GM12878 (cell line): ENCODE results near the gene MTFMT. TPM values are rescaled to one million over a fixed set of nuclear protein-coding genes. Genes with fewer than 3 reads are reported as not detected.

Source experiments
- ATAC-seq: fragments of 200-7000 bp; cut with Tn5 transposase; 3 replicates; pipeline ENCODE4 v1.9.1; 2020; ENCODE audit warnings: mild to moderate bottlenecking, moderate library complexity
- BruUV-seq: library from RNA; stranded (reverse); fragments of 400-500 nt; replicated peaks from 2 replicates; lab custom pipeline; 2021; lab: Mats Ljungman, UMichigan
- CTCF ChIA-PET: fragments of 300-600 bp; sonication (Branson Sonifier 250); formaldehyde crosslinking; extraction: SDS; loops from one replicate; lab custom pipeline; 2021; ENCODE audit warnings: inconsistent platforms; lab: Yijun Ruan, JAX
- POLR2A ChIA-PET: fragments of 350-600 bp; formaldehyde crosslinking; extraction: SDS; loops from one replicate; lab custom pipeline; 2021; ENCODE audit warnings: inconsistent platforms; lab: Charles Lee
- RAD21 ChIA-PET: fragments of 300-600 bp; sonication (Branson Sonifier 250); formaldehyde crosslinking; loops from one replicate; lab custom pipeline; 2023; ENCODE audit warnings: antibody characterized with exemption; ENCODE audit not compliant: unreplicated experiment; lab: Charles Lee
- SMC1A ChIA-PET: fragments of 300-600 bp; sonication (Branson Sonifier 250); formaldehyde crosslinking; loops from one replicate; lab custom pipeline; 2023; ENCODE audit not compliant: unreplicated experiment, uncharacterized antibody; lab: Charles Lee
- DNase-seq: peaks from one replicate; pipeline ENCODE4 v3.0.0-alpha.2; 2011; ENCODE audit warnings: low read depth, low spot score
- FAIRE-seq: peaks from 3 replicates; lab custom pipeline; 2011; peaks lifted over from hg19 to GRCh38; lab: Jason Lieb, UNC
- H2AFZ ChIP-seq: 2 replicates; pipeline ENCODE4 v1.6.0; 2011; ENCODE audit warnings: low read depth, low read length, control low read depth; ENCODE audit not compliant: control insufficient read depth
- H3K27ac ChIP-seq: 2 replicates; pipeline ENCODE4 v1.5.1; 2011; ENCODE audit warnings: control low read depth; ENCODE audit not compliant: control insufficient read depth, insufficient read depth
- H3K27me3 ChIP-seq, 2 experiments: replicated peaks in 1 of 2; 2 replicates each; pipeline versions ENCODE4 v1.6.0 to v1.6.1; 2011; ENCODE audit warnings: low read length in 1 of 2; ENCODE audit not compliant: control insufficient read depth in 2 of 2, insufficient read depth in 2 of 2
- H3K36me3 ChIP-seq, 2 experiments: 2 replicates each; pipeline ENCODE4 v1.5.1; 2011; ENCODE audit warnings: low read length in 1 of 2; ENCODE audit not compliant: control insufficient read depth in 2 of 2, insufficient read depth in 2 of 2
- H3K4me1 ChIP-seq: 2 replicates; pipeline ENCODE4 v1.6.1; 2011; ENCODE audit warnings: mild to moderate bottlenecking, low read length, moderate library complexity, mixed read lengths; ENCODE audit not compliant: control insufficient read depth, insufficient read depth
- H3K4me2 ChIP-seq: 2 replicates; pipeline ENCODE4 v1.6.0; 2011; ENCODE audit warnings: control low read depth; ENCODE audit not compliant: control insufficient read depth, insufficient read depth
- H3K4me3 ChIP-seq: fragments of 200-600 bp; sonication (generic); 2 replicates; pipeline ENCODE4 v1.5.1; 2016
- H3K79me2 ChIP-seq: 2 replicates; pipeline ENCODE4 v1.6.0; 2011; ENCODE audit warnings: low read length; ENCODE audit not compliant: control insufficient read depth, insufficient read depth
- H3K9ac ChIP-seq: 2 replicates; pipeline ENCODE4 v1.8.0; 2011; ENCODE audit warnings: low read length, control low read depth, mixed read lengths; ENCODE audit not compliant: control insufficient read depth, insufficient read depth
- H3K9me3 ChIP-seq: replicated peaks from 3 replicates; pipeline ENCODE4 v1.5.1; 2011; ENCODE audit warnings: mild to moderate bottlenecking, low read length; ENCODE audit not compliant: control insufficient read depth, insufficient read depth
- H4K20me1 ChIP-seq: 2 replicates; pipeline ENCODE4 v1.6.0; 2011; ENCODE audit not compliant: control insufficient read depth, insufficient read depth
- BCLAF1 ChIP-seq: fragments of 450-650 bp; IDR thresholded peaks from 2 replicates; pipeline ENCODE4 v1.6.1; 2017; ENCODE audit warnings: antibody characterized with exemption, mild to moderate bottlenecking, moderate library complexity
- FOXM1 ChIP-seq: IDR thresholded peaks from 2 replicates; pipeline ENCODE4 v1.6.1; 2012; ENCODE audit warnings: low read depth, mild to moderate bottlenecking, inconsistent platforms, low read length, moderate library complexity
- MEF2B ChIP-seq: fragments of 450-650 bp; IDR thresholded peaks from 2 replicates; pipeline ENCODE4 v1.6.1; 2018; ENCODE audit warnings: mild to moderate bottlenecking, moderate library complexity; ENCODE audit not compliant: partially characterized antibody, poor library complexity, severe bottlenecking
- MTA2 ChIP-seq: fragments of 450-650 bp; IDR thresholded peaks from 2 replicates; pipeline ENCODE4 v1.6.1; 2016; ENCODE audit warnings: low read depth, mild to moderate bottlenecking, moderate library complexity
- WGBS: methylation state at CpG from one replicate; pipeline ENCODE4 v1.1.6; 2016; ENCODE audit warnings: low lambda C conversion rate; ENCODE audit not compliant: insufficient replicate concordance, insufficient coverage; ENCODE audit errors: missing lambda C conversion rate; 5-methylcytosine and 5-hydroxymethylcytosine counted together
- in situ Hi-C: fragments of 300-500 bp; cut with MboI; formaldehyde crosslinking; loops from 9 replicates; pipeline ENCODE4 v1.14.3; 2018; ENCODE audit warnings: mixed read lengths
- intact Hi-C: fragments of 100-400 bp; cut with micrococcal nuclease; formaldehyde crosslinking; loops from one replicate; pipeline ENCODE4 v1.14.2; 2022; ENCODE audit not compliant: unreplicated experiment
- polyA plus RNA-seq, 11 experiments: library from polyadenylated mRNA; depleted of rRNA in 4 of 11; unstranded in 6 of 11; stranded (reverse) in 5 of 11; fragments of >200 nt; fragmentation: Nextera tagmentation in 4 of 11; fragmentation: Illumina TruSeq in 1 of 11; extraction: Ambion mirVana in 4 of 11; extraction: Trizol in 1 of 11; gene quantifications; 1 replicate in 1 of 11; 2 replicates in 10 of 11; pipeline versions ENCODE4 v1.2.1 to v1.2.3, GENCODE V29; 2011 to 2016; ENCODE audit warnings: inconsistent platforms in 2 of 11, missing spikeins in 2 of 11, low read depth in 1 of 11
- total RNA-seq, 4 experiments: library from RNA; depleted of rRNA in 3 of 4; stranded (reverse); fragments of >200 nt in 3 of 4; fragmentation: Illumina TruSeq in 1 of 4; extraction: Trizol in 1 of 4; gene quantifications; 2 replicates each; pipeline versions ENCODE4 v1.2.1 to v1.2.3, GENCODE V29; 2013 to 2021

The MTFMT gene
- total and polyA plus RNA-seq, 10 of the 15 experiments (the other 5 are each of a cell fraction or from before 2014, with no cell fraction given) = 1.7 to 29.8 (median 17.4) TPM

- no peak for TF ChIP-seq BCLAF1
- TF ChIP-seq FOXM1 = no peak
- TF ChIP-seq MTA2 = no peak
Measured at GRCh38 chr15:64960153-64960552, 69.3 kb downstream of the MTFMT start (continued).

GRCh38 chr15:64959128-64959527, 70.3 kb downstream of the MTFMT start:
- no peaks in the 10 kb centered on the region for H3K27me3 ChIP-seq
- DNase-seq (no peak), ATAC-seq (no peak), FAIRE-seq (no peak)
- no peaks in the 10 kb centered on the region for H3K9me3 ChIP-seq
- no peaks in the 10 kb centered on the region for H3K4me1 ChIP-seq
- H3K9ac ChIP-seq = no peak overlapping the region
- no peaks in the 10 kb centered on the region for H4K20me1 ChIP-seq
- POLR2A ChIA-PET = no interaction called here
- H3K4me2 ChIP-seq = no peak overlapping the region
- BruUV-seq = no TSS peak
- SMC1A ChIA-PET = no interaction called here
- RAD21 ChIA-PET = no interaction called here
- intact Hi-C loops (no loop called here), in situ Hi-C loops (no loop called here)
- H3K27ac ChIP-seq = no peak overlapping the region
- H3K36me3 ChIP-seq = peaks cover 16 to 35% of the 10 kb centered on the region in 2 experiments; a peak in 3 of 4 replicates
- TF ChIP-seq MEF2B = no peak
- no peaks in the 10 kb centered on the region for H3K79me2 ChIP-seq
- H2AFZ ChIP-seq = no peak overlapping the region
- CTCF ChIA-PET = no interaction called here
- no peak overlapping the region for H3K4me3 ChIP-seq
- 98% methylated on average over 9 of the region's 9 CpGs for WGBS
